Adipocyte (in vitro differentiated cells): ENCODE data around the gene TMEM14A.
"Not testable (repeated sequence)": the region's sequence is repeated elsewhere in the genome, so short reads cannot be mapped to it uniquely, and the experiment has no call there.

Experiments
- DNase-seq: peaks from one replicate; pipeline ENCODE4 v3.0.0-alpha.2; 2015; ENCODE audit warnings: low read depth
- H3K27me3 ChIP-seq: replicated peaks from 2 replicates; pipeline ENCODE4 v1.7.0; 2013; ENCODE audit warnings: mild to moderate bottlenecking, low read length, moderate library complexity; ENCODE audit not compliant: control insufficient read depth, insufficient read depth
- H3K36me3 ChIP-seq: 2 replicates; pipeline ENCODE4 v1.7.0; 2013; ENCODE audit warnings: low read length, mild to moderate bottlenecking, moderate library complexity; ENCODE audit not compliant: control insufficient read depth, insufficient read depth, severe bottlenecking
- H3K4me1 ChIP-seq: 2 replicates; pipeline ENCODE4 v1.7.0; 2013; ENCODE audit warnings: mild to moderate bottlenecking, low read length, moderate library complexity; ENCODE audit not compliant: control insufficient read depth, insufficient read depth
- H3K4me3 ChIP-seq: 2 replicates; pipeline ENCODE4 v1.7.0; 2013; ENCODE audit warnings: mild to moderate bottlenecking, low read length, moderate library complexity
- H3K9ac ChIP-seq: 2 replicates; pipeline ENCODE4 v1.7.0; 2013; ENCODE audit warnings: mild to moderate bottlenecking, low read length, moderate library complexity
- H3K9me3 ChIP-seq: 2 replicates; pipeline ENCODE4 v1.7.0; 2013; ENCODE audit warnings: mild to moderate bottlenecking, low read length, moderate library complexity; ENCODE audit not compliant: control insufficient read depth

TMEM14A gene

GRCh38 chr6:52672412-52673025 is 1.6 kb downstream of the TMEM14A start:
- H3K9ac ChIP-seq: no peak overlapping the region
- H3K4me3 ChIP-seq: no peak overlapping the region
- H3K4me1 ChIP-seq: peaks cover 16% of the 10 kb centered on the region
- H3K36me3 ChIP-seq: peaks cover 5% of the 10 kb centered on the region
- peak; percentile 13 for DNase-seq
- H3K27me3 ChIP-seq: no peaks in the 10 kb centered on the region
- no peaks in the 10 kb centered on the region for H3K9me3 ChIP-seq

- Histone ChIP-seq H3K9me3 (no peaks in the 10 kb centered on the region), H3K27me3 (no peaks in the 10 kb centered on the region), H3K9ac (no peak overlapping the region), H3K4me3 (no peak overlapping the region), H3K4me1 (peaks cover 16% of the 10 kb centered on the region), H3K36me3 (peaks cover 9% of the 10 kb centered on the region)
- DNase-seq: no peak
Observed at GRCh38 chr6:52674666-52675065, 3.8 kb downstream of the TMEM14A start.

- Histone ChIP-seq H3K36me3 (peaks cover 9% of the 10 kb centered on the region), H3K4me3 (no peak overlapping the region), H3K27me3 (no peaks in the 10 kb centered on the region), H3K9ac (no peak overlapping the region), H3K9me3 (no peaks in the 10 kb centered on the region), H3K4me1 (peaks cover 15% of the 10 kb centered on the region)
- no peak for DNase-seq
Observed at GRCh38 chr6:52675372-52675771, 4.5 kb downstream of the TMEM14A start.

- H3K36me3 ChIP-seq: peaks cover 13% of the 10 kb centered on the region
- not testable (repeated sequence) for H3K9ac ChIP-seq, DNase-seq, H3K4me1 ChIP-seq, H3K9me3 ChIP-seq, H3K4me3 ChIP-seq, H3K27me3 ChIP-seq
Observed at GRCh38 chr6:52676631-52677030, 5.7 kb downstream of the TMEM14A start.

GRCh38 chr6:52681416-52681815 is 10.5 kb downstream of the TMEM14A start:
- no peak overlapping the region for H3K9ac ChIP-seq
- DNase-seq: no peak
- peaks cover 33% of the 10 kb centered on the region for H3K36me3 ChIP-seq
- no peaks in the 10 kb centered on the region for H3K27me3 ChIP-seq
- H3K4me3 ChIP-seq: no peak overlapping the region
- H3K4me1 ChIP-seq: peaks cover 4% of the 10 kb centered on the region
- H3K9me3 ChIP-seq: no peaks in the 10 kb centered on the region

GRCh38 chr6:52686878-52687699 is 16.2 kb downstream of the TMEM14A start:
- H3K4me1 ChIP-seq: peaks cover 15% of the 10 kb centered on the region
- peaks cover 16% of the 10 kb centered on the region for H3K36me3 ChIP-seq
- no peaks in the 10 kb centered on the region for H3K27me3 ChIP-seq
- no peak overlapping the region for H3K4me3 ChIP-seq
- DNase-seq: no peak
- H3K9me3 ChIP-seq: no peaks in the 10 kb centered on the region
- no peak overlapping the region for H3K9ac ChIP-seq

- H3K9ac ChIP-seq: no peak overlapping the region
- no peaks in the 10 kb centered on the region for H3K36me3 ChIP-seq
- no peak overlapping the region for H3K4me3 ChIP-seq
- DNase-seq: no peak
- H3K27me3 ChIP-seq: no peaks in the 10 kb centered on the region
- peaks cover 13% of the 10 kb centered on the region for H3K4me1 ChIP-seq
- no peaks in the 10 kb centered on the region for H3K9me3 ChIP-seq
Observed at GRCh38 chr6:52689857-52690256, 18.9 kb downstream of the TMEM14A start.

GRCh38 chr6:52691718-52692117 is 20.8 kb downstream of the TMEM14A start:
- H3K4me3 ChIP-seq: no peak overlapping the region
- no peaks in the 10 kb centered on the region for H3K9me3 ChIP-seq
- no peaks in the 10 kb centered on the region for H3K36me3 ChIP-seq
- no peak overlapping the region for H3K9ac ChIP-seq
- peak; percentile 40 for DNase-seq
- peaks cover 11% of the 10 kb centered on the region for H3K4me1 ChIP-seq
- H3K27me3 ChIP-seq: no peaks in the 10 kb centered on the region

GRCh38 chr6:52693773-52694172 is 22.9 kb downstream of the TMEM14A start:
- H3K27me3 ChIP-seq: no peaks in the 10 kb centered on the region

GRCh38 chr6:52694404-52694803 is 23.5 kb downstream of the TMEM14A start:
- no peak overlapping the region for H3K4me3 ChIP-seq
- H3K36me3 ChIP-seq: no peaks in the 10 kb centered on the region
- no peak for DNase-seq
- no peaks in the 10 kb centered on the region for H3K27me3 ChIP-seq
- H3K4me1 ChIP-seq: no peaks in the 10 kb centered on the region
- no peak overlapping the region for H3K9ac ChIP-seq
- H3K9me3 ChIP-seq: no peaks in the 10 kb centered on the region

More at GRCh38 chr6:52693773-52694172, 22.9 kb downstream of the TMEM14A start:
- no peak overlapping the region for H3K9ac ChIP-seq
- H3K4me1 ChIP-seq: no peaks in the 10 kb centered on the region
- H3K36me3 ChIP-seq: no peaks in the 10 kb centered on the region
- no peak overlapping the region for H3K4me3 ChIP-seq
- no peaks in the 10 kb centered on the region for H3K9me3 ChIP-seq
- DNase-seq: no peak

- no peaks in the 10 kb centered on the region for H3K27me3 ChIP-seq
- H3K36me3 ChIP-seq: no peaks in the 10 kb centered on the region
- no peaks in the 10 kb centered on the region for H3K9me3 ChIP-seq
- DNase-seq: no peak
- no peak overlapping the region for H3K4me3 ChIP-seq
- no peak overlapping the region for H3K9ac ChIP-seq
- H3K4me1 ChIP-seq: no peaks in the 10 kb centered on the region
Observed at GRCh38 chr6:52696418-52696817, 25.5 kb downstream of the TMEM14A start.
